HG03175 (cell line): Measurements from ENCODE around the gene CYTH3.
"Not testable (repeated sequence)": the region's sequence is repeated elsewhere in the genome, so short reads cannot be mapped to it uniquely, and the experiment has no call there.

Experiments used
- ATAC-seq: cut with Tn5 transposase; IDR thresholded peaks from one replicate; pipeline ENCODE4 v1.9.1; 2021; ENCODE audit warnings: mild to moderate bottlenecking, moderate library complexity; ENCODE audit not compliant: unreplicated experiment

The CYTH3 gene

DNA sequence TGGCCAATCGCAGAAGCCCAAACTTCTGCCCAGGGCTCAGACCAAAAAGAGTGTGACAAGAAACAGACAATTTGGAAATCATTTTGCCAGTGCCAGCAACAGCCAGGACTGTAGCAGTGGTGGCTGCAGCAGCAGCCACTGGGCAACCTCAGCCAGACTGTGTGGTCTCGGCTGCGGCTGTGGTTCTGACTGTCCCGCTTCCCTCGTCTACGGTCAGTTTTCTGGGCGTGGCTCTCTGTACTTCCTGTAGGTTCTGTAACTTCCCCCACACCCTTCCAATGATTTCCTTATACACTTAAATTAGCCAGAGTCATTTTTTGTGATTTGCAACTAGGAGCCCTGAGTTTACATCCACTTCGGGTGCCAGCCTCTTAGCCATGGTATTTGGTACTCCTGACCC, 39.9 kb downstream of the CYTH3 start:
- no peak for ATAC-seq

DNA sequence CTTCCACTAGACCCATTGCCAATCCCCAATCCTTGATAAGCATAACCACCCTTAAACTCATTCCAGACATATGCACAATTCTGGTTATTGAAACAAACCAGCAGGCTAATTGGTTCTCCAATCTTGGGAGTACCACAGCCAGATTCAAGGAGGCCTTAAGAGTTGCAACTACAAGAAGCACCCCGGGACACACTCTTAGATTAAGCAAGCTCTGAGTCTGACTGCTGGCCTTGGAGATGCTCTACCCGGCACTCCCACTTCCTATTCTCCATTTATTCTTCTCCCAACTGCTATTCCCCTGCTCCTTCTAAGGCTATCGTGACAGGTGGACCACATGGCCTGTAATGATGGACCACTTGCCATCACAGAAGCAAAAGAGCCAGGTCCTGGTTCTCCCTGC, 40.3 kb downstream of the CYTH3 start:
- no peak for ATAC-seq

DNA sequence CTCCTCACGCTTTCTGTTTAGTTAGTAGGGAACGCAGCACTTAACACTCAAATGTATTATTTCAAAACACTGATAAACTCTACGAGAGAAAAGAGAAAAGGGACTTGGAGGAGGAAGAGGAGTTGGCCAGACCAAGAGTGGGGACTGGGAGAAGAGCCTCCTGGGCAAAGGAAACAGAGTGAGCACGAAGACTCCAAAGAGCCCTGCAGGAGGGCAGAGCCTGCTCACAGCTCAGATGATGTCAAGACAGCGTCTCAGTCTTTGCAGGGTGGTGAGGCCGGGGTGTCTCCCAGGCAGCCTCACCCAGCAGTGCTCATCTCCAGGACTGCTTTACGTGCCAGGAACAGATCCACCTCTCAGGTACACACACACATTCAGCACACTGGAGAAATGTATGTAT, 41.2 kb downstream of the CYTH3 start:
- ATAC-seq = no peak

DNA sequence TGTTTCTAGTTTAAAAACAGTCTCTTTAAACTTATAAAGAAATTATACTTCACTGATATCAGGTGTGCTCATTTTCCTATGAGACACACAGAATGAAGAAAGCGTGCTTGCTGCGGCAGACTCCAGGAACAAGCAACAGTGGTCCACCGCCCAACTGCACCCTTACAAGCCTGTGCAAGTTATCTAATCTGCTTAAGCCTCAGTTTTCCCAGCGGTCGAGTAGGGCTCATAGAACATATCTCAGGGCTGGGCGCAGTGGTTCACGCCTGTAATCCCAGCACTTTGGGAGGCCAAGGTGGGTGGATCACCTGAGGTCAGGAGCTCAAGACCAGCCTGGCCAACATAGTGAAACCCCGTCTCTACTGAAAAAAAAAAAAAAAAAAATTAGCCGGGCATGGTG, 43.1 kb downstream of the CYTH3 start:
- not testable (repeated sequence) for ATAC-seq

DNA sequence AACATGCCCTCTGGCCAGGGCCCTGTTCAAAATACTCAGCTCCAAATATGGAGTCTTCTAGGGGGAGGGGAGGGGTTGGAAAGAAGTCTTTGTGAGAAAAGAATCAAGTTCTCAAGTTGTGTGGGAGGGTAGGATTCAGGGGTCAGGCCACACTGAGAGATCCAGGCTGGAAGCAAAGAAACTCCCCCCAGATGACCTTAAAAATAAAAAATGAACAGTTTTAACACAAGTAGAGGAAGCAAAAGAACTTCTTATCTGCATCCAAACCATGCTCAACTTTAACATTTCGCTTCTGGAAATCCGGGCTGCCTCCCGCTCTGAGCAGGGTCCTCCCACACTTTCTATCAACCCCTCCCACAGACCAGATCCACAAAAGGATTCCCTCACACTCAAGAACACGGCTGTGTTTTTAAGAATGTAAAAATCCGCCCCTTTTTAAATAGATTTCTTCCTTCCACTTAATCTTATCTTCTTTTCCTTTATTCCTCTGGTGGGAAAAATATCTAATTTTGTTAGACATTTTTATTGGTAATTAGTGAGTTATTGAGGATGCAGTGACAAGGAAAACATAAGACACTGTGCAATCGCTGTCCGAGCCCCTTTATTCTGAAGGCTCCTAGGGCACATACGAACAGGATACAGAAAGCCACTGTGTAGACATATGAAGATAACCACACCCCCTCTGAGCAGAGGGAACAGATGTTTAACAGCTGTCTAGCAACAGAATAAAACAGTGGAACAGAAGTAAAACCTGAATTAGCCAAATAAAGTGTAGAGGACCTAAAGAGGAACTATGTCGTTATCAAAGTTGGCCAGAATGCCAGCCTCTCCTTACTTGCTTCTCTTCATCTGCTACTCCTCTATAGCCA, 43.8 kb downstream of the CYTH3 start:
- ATAC-seq = peak; percentile 81

- no peak for ATAC-seq
Observed at GRCh38 chr7:6227294-6227846, 45.1 kb downstream of the CYTH3 start.

GRCh38 chr7:6226194-6226799, 46.1 kb downstream of the CYTH3 start:
- no peak for ATAC-seq

- not testable (repeated sequence) for ATAC-seq
Observed at GRCh38 chr7:6223411-6223810, 49.0 kb downstream of the CYTH3 start.

- ATAC-seq = not testable (repeated sequence)
Observed at GRCh38 chr7:6223010-6223409, 49.4 kb downstream of the CYTH3 start.

GRCh38 chr7:6221340-6222319, 50.8 kb downstream of the CYTH3 start:
- peak; percentile 46 for ATAC-seq

DNA sequence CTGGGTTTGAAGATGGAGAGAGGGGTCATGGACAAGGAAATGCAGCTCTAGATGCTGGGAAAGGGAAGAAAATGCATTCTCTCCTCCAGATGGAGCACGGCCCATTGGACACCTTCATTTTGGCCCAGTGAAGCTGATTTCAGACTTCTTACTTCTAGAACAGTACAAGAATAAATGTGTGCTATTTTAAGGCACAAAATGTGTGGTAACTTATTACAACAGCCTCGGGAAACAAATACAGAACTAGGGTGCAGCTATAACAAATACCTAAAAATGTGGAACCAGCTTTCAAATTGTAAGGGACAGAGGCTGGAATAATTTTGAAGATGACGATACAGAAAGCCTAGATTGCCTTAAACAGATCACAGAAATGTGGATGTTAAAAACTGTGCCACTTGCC, 54.1 kb downstream of the CYTH3 start:
- no peak for ATAC-seq

DNA sequence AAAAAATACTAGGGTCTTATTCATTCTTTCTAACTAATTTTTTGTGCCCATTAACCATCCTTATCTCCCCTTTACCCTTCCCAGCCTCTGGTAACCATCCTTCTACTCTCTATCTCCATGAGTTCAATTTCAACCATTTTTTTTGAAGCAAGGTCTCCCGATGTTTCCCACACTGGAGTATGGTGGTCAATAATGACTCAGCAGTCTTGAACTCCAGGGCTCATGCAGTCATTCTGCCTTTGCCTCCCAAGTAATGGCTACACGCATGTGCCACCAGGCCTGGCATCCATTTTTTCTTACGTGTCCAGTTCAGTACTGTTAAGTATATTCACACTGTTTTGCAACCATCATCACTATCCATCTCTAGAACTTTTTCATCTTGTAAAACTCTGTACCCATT, 60.4 kb downstream of the CYTH3 start:
- ATAC-seq = no peak

GRCh38 chr7:6210621-6211372, 61.6 kb downstream of the CYTH3 start:
- no peak for ATAC-seq

DNA sequence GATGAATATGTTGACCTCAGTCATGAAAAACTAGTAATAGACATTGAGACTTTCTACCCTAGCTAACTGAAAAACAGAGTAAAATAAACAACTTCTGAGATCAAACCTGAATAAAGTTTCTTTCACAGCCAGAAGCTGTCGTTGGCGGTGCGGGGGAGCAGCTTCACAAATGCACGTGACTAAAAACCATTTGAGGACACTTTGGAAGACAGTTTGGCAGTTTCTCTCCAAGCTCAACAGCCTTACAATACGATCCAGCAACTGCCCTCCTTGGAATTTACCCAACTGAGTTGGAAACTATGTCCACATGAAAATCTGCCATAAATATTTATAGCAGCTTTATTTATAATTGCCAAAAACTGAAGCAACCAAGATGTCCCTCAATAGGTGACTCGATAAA, 63.1 kb downstream of the CYTH3 start:
- ATAC-seq = no peak

- no peak for ATAC-seq
Observed at GRCh38 chr7:6208573-6209328, 63.7 kb downstream of the CYTH3 start.

DNA sequence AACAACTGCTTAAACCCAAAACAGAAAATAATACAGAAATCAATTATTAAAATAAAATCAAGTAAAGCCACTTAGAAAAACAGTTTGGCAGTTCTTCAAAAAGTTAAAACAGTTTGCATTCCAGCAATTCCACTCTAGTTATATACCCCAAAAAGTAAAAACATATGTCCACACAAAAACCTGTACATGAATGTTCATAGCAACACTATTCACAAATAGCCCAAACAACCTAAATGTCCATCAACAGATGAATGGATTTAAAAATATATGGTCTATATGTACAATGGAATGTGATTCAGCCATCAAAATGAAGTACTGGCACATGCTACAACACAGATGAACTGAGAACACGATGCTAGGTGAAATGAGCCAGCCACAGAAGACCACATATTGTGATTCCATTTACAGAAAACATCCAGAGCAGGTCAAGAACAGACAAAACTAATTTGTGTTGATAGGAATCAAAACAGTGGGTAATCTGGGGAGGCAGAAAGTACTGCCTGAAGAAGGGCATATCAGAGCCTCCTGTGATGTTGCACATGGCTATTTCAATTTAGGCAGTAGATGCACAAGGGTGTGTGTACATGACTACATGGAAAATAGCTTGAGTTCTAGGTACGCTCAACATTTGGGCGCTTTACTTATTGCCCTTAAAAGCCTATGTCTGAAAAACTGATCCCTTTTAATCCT, 66.3 kb downstream of the CYTH3 start:
- no peak for ATAC-seq

DNA sequence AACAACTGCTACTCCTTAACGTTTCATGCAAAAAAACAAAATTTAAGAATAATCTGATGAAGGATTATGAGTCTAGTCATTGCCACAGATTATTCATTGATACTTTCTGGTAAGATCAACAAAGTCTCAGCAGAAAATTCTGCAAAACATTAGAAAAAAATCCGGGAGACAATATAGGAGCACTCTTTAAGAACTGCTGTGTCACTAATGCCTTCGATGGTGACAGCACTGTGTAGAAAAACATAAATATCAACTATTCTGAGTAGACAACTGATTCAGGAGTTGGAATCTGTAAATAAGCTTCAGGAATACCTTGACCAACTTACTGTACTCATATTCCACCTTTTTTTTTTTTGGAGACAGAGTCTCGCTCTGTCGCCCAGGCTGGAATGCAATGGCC, 69.0 kb downstream of the CYTH3 start:
- ATAC-seq = no peak

DNA sequence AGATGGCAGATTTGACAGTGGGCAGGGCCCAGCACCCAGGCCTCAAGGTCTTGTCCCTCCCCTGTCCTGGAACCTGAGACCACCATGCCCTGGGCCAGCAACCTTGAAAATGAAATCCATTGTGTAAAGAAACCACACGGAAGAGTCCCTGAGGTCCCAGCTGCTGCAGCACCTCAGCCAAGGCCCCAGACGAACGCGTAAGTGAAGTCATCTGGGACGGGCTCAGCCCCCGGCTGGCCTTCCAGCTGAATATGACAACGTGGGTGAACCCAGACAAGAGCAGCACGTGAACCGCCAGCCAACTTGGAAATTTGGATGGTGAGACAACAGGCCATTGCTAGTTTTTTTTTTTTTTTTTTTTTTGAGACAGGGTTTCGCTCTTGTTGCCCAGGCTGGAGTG, 70.3 kb downstream of the CYTH3 start:
- no peak for ATAC-seq

DNA sequence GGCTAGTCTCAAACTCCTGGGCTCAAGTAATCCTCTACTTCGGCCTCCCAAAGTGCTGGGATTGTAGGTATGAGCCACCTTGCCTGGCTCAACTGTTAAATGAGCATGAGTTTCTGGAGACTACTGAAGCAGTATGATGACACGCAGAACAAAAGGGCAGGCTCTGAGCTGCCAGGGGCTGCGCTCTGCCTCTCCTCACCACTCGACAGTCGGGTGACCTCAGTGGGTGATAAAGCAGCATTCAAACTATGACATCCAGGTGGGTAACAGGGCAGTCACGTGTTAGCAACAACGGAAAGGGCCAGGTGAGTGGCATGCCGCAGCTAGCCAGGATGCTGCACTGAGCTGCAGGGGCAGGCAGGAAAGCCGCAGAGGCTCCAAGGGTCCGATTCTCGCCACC, 71.5 kb downstream of the CYTH3 start:
- ATAC-seq = no peak
